H1 (cell line): Measurements from ENCODE around the gene PRDX5. TPM values are rescaled to one million over a fixed set of nuclear protein-coding genes. Genes with fewer than 3 reads are reported as not detected.

Source experiments
- CBX5 ChIP-seq: fragments of 300-800, 300-1000 bp; sonication (generic); IDR thresholded peaks from 2 replicates; pipeline ENCODE4 v1.7.1; 2016; ENCODE audit warnings: antibody characterized with exemption, low read length, low read depth
- CBX8 ChIP-seq: fragments of 300-800, 300-1000 bp; sonication (generic); IDR thresholded peaks from 2 replicates; pipeline ENCODE4 v1.7.1; 2016; ENCODE audit warnings: low read depth, low read length, borderline replicate concordance
- CHD1 ChIP-seq: IDR thresholded peaks from 2 replicates; pipeline ENCODE4 v1.6.1; 2012; ENCODE audit warnings: low read depth, low read length, improper control_type of control experiment
- EGR1 ChIP-seq: IDR thresholded peaks from 2 replicates; pipeline ENCODE4 v1.6.1; 2011; ENCODE audit warnings: low read depth, low read length, borderline replicate concordance
- EZH2 ChIP-seq: fragments of 200-600 bp; sonication (generic); IDR thresholded peaks from 2 replicates; pipeline ENCODE4 v1.7.1; 2012; ENCODE audit warnings: low read depth, mild to moderate bottlenecking, moderate library complexity, low read length, inconsistent platforms; ENCODE audit not compliant: severe bottlenecking
- KDM1A ChIP-seq: fragments of 200-600, 300-600 bp; sonication (generic); IDR thresholded peaks from 2 replicates; pipeline ENCODE4 v1.7.1; 2016; ENCODE audit warnings: mild to moderate bottlenecking, low read length, borderline replicate concordance
- MAX ChIP-seq: IDR thresholded peaks from 2 replicates; pipeline ENCODE4 v1.6.1; 2012; ENCODE audit warnings: inconsistent platforms
- POLR2A ChIP-seq, 2 experiments: IDR thresholded peaks; 1 replicate in 1 of 2; 2 replicates in 1 of 2; pipeline ENCODE4 v1.6.1; 2011; ENCODE audit warnings: low read depth in 2 of 2, low read length in 2 of 2, mild to moderate bottlenecking in 2 of 2; ENCODE audit errors: control extremely low read depth in 1 of 2
- RFX5 ChIP-seq: IDR thresholded peaks from 2 replicates; pipeline ENCODE4 v1.6.1; 2011; ENCODE audit warnings: low read depth, low read length, improper control_type of control experiment, borderline replicate concordance
- SUZ12 ChIP-seq: fragments of 200-600 bp; sonication (generic); IDR thresholded peaks from 2 replicates; pipeline ENCODE4 v1.6.1; 2012; ENCODE audit warnings: mild to moderate bottlenecking, inconsistent platforms, low read length, moderate library complexity, mixed read lengths
- TAF1 ChIP-seq: IDR thresholded peaks from 2 replicates; pipeline ENCODE4 v1.6.1; 2011; ENCODE audit warnings: mild to moderate bottlenecking, low read depth, low read length
- polyA plus RNA-seq, 7 experiments: library from polyadenylated mRNA; depleted of rRNA in 3 of 7; stranded (reverse) in 5 of 7; unstranded in 2 of 7; fragments of >200 nt in 5 of 7; fragments of 200-250 nt in 2 of 7; gene quantifications; 1 replicate in 5 of 7; 2 replicates in 1 of 7; 4 replicates in 1 of 7; pipeline versions ENCODE4 v1.2.1 to v1.2.3, GENCODE V29; 2011 to 2013; ENCODE audit warnings: missing spikeins in 2 of 7, mixed read lengths in 2 of 7
- total RNA-seq: library from RNA; stranded (reverse); fragmentation: NEBNext Ultra II Directional; extraction: Animal tissue kit (Norgen Biotek cat#: 25700); gene quantifications from 2 replicates; pipeline ENCODE4 v1.2.1, GENCODE V29; 2021

PRDX5 gene
- total and polyA plus RNA-seq, 2 of the 8 experiments (the other 6 are each of a cell fraction or from before 2014, with no cell fraction given) = 201 to 582 TPM

- TF ChIP-seq CBX8 (0 out of 2 replicates have a peak, but pooled peaks have one; percentile 27), KDM1A (no peak), MAX (no peak), CBX5 (no peak), RFX5 (no peak), SUZ12 (peak; percentile 88), EGR1 (no peak), CHD1 (no peak), POLR2A (IDR thresholded peaks at IDR 0.05; ENCODE audit: control extremely low read depth in 1 of 2, low read depth in 2 of 2, low read length in 2 of 2) (no peak), EZH2 (peak; percentile 93), TAF1 (no peak)
These were observed 25.3 kb upstream of the PRDX5 start (continued) for GRCh38 chr11:64292460-64293254.
